Activated naive CD8-positive, alpha-beta T cell treated with anti-CD3 and anti-CD28 coated beads, Interleukin-2, amount 50 U/mL, for 24 hours (primary cell): ENCODE measurements around the gene ABCA13.

Experiments
- ATAC-seq: fragments of 150-1000 bp; cut with Tn5 transposase; one replicate; pipeline ENCODE4 v1.10.0; 2021
- DNase-seq: peaks from one replicate; pipeline ENCODE4 v3.0.0; 2021
- H3K27ac Mint-ChIP-seq: one replicate; pipeline ENCODE4 v1.8.0; 2021; ENCODE audit warnings: mild to moderate bottlenecking, mixed read lengths
- H3K27me3 Mint-ChIP-seq: one replicate; pipeline ENCODE4 v1.8.0; 2021; ENCODE audit warnings: mixed read lengths
- H3K36me3 Mint-ChIP-seq: one replicate; pipeline ENCODE4 v1.8.0; 2021; ENCODE audit warnings: low read depth, mixed read lengths
- H3K4me1 Mint-ChIP-seq: one replicate; pipeline ENCODE4 v1.8.0; 2021; ENCODE audit warnings: mixed read lengths
- H3K4me3 Mint-ChIP-seq: one replicate; pipeline ENCODE4 v1.8.0; 2021; ENCODE audit warnings: mild to moderate bottlenecking, moderate library complexity, mixed read lengths
- H3K9me3 Mint-ChIP-seq: one replicate; pipeline ENCODE4 v1.8.0; 2021; ENCODE audit warnings: mixed read lengths

The ABCA13 gene

DNA sequence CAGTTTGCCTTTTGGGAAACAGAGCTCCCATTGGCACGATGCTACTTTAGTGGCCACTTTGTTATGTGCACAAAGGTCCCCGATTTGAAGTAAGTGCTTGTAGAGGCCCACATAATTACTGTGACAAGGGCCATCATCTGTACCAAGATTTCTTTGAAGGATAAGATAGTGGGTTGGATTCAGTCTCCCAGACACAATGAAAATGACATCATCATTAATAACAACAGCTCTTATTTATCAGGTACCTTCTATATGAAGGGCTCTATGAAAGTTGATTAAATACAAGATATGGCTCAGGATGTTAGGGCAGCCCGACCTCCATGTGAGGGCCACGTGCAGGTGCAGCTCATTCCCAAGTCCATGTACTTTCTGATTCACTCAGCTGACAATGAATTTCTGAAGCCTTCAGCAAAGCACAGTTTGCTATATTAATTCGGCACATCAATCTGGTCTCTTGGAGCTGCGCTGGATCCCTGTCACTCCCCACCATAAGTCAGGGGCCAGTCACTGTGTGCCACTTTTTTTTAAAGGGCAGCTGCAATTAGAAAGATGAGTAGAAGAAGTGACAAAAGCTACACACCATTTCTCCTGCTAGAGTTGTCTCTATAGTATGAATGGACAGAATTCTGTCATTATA, 140.3 kb downstream of the ABCA13 start:
- no peaks in the 10 kb centered on the region for H3K9me3 Mint-ChIP-seq
- no peak for ATAC-seq
- H3K4me3 Mint-ChIP-seq: no peak overlapping the region
- H3K4me1 Mint-ChIP-seq: no peaks in the 10 kb centered on the region
- H3K27me3 Mint-ChIP-seq: no peaks in the 10 kb centered on the region
- H3K36me3 Mint-ChIP-seq: no peaks in the 10 kb centered on the region
- DNase-seq: no peak
- no peak overlapping the region for H3K27ac Mint-ChIP-seq

- no peak overlapping the region for H3K4me3 Mint-ChIP-seq
- H3K4me1 Mint-ChIP-seq: no peaks in the 10 kb centered on the region
- H3K27ac Mint-ChIP-seq: no peak overlapping the region
- ATAC-seq: no peak
- no peak for DNase-seq
- no peaks in the 10 kb centered on the region for H3K27me3 Mint-ChIP-seq
- no peaks in the 10 kb centered on the region for H3K9me3 Mint-ChIP-seq
- no peaks in the 10 kb centered on the region for H3K36me3 Mint-ChIP-seq
These were observed 140.9 kb downstream of the ABCA13 start for GRCh38 chr7:48312151-48312550.

GRCh38 chr7:48316768-48317167, 145.5 kb downstream of the ABCA13 start:
- H3K4me3 Mint-ChIP-seq: no peak overlapping the region
- ATAC-seq (no peak), DNase-seq (no peak)
- H3K27ac Mint-ChIP-seq: no peak overlapping the region
- no peaks in the 10 kb centered on the region for H3K27me3 Mint-ChIP-seq
- H3K4me1 Mint-ChIP-seq: no peaks in the 10 kb centered on the region
- H3K9me3 Mint-ChIP-seq: no peaks in the 10 kb centered on the region
- H3K36me3 Mint-ChIP-seq: no peaks in the 10 kb centered on the region

- no peak for ATAC-seq
- Mint-ChIP-seq H3K27ac (no peak overlapping the region), H3K4me3 (no peak overlapping the region), H3K4me1 (no peaks in the 10 kb centered on the region), H3K27me3 (no peaks in the 10 kb centered on the region), H3K9me3 (no peaks in the 10 kb centered on the region), H3K36me3 (no peaks in the 10 kb centered on the region)
- DNase-seq: no peak
These were observed 146.1 kb downstream of the ABCA13 start for GRCh38 chr7:48317360-48317759.

DNA sequence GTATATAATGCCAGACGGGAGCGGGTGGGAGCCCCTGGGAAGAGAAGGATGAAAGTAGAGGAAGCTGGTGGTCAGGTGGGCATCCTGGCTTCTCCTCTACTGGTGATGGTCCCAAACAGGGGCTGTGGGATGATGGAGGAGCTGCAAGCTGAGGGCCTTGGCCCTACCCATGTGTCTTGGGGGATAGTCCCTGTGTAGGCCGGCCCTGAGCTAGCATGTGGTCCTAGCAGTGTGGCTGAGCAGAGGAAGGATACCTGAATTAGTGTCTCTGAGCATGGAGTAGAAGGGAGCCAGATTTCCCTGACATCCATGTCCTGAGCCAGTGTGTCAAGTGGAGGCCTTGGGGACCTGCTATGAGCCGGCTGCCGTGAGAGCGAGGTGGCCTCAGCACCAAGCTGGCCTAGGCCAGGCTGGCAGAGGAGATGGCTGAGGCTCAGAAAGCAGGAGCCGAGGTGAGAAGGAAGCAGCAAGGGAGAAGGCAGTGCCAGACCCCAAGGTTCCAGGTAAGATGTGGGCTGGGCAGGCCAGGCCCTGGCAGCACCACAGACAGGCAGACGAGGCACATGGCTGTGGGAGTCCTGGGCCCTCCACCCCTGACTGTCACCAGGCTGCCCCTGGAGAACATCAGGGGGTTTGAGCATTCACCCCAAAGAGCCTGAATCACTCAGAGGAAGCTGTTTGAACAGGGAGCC, 150.2 kb downstream of the ABCA13 start:
- H3K4me3 Mint-ChIP-seq: no peak overlapping the region
- H3K4me1 Mint-ChIP-seq: no peaks in the 10 kb centered on the region
- H3K27me3 Mint-ChIP-seq: no peaks in the 10 kb centered on the region
- peaks cover 16% of the 10 kb centered on the region for H3K9me3 Mint-ChIP-seq
- no peak overlapping the region for H3K27ac Mint-ChIP-seq
- ATAC-seq: no peak
- DNase-seq: no peak
- H3K36me3 Mint-ChIP-seq: no peaks in the 10 kb centered on the region

- H3K27me3 Mint-ChIP-seq: no peaks in the 10 kb centered on the region
- ATAC-seq (no peak), DNase-seq (no peak)
- no peak overlapping the region for H3K4me3 Mint-ChIP-seq
- H3K9me3 Mint-ChIP-seq: no peaks in the 10 kb centered on the region
- H3K36me3 Mint-ChIP-seq: no peaks in the 10 kb centered on the region
- no peak overlapping the region for H3K27ac Mint-ChIP-seq
- H3K4me1 Mint-ChIP-seq: no peaks in the 10 kb centered on the region
These were observed 165.9 kb downstream of the ABCA13 start for GRCh38 chr7:48337012-48337621.

DNA sequence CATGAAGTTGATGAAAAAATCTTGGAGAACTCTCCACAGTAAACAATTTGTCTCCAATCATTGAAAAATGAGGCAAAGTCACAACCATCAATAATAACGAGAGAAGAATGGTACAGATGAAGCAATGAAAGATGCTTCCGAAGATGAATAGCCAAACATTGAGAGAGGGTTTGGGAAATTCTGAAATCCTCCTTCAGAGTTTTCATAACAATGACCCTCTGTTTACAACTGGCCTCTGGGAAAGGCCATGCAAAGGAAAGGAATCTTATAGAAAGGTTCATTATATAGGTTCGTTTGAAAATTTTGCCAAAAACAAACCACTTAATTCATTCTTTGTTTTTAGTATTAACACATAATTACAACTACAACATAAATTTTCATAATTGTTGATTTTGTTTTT, 166.5 kb downstream of the ABCA13 start:
- H3K4me3 Mint-ChIP-seq: no peak overlapping the region
- no peaks in the 10 kb centered on the region for H3K27me3 Mint-ChIP-seq
- no peaks in the 10 kb centered on the region for H3K36me3 Mint-ChIP-seq
- no peaks in the 10 kb centered on the region for H3K4me1 Mint-ChIP-seq
- H3K9me3 Mint-ChIP-seq: no peaks in the 10 kb centered on the region
- H3K27ac Mint-ChIP-seq: no peak overlapping the region
- DNase-seq (no peak), ATAC-seq (no peak)

DNA sequence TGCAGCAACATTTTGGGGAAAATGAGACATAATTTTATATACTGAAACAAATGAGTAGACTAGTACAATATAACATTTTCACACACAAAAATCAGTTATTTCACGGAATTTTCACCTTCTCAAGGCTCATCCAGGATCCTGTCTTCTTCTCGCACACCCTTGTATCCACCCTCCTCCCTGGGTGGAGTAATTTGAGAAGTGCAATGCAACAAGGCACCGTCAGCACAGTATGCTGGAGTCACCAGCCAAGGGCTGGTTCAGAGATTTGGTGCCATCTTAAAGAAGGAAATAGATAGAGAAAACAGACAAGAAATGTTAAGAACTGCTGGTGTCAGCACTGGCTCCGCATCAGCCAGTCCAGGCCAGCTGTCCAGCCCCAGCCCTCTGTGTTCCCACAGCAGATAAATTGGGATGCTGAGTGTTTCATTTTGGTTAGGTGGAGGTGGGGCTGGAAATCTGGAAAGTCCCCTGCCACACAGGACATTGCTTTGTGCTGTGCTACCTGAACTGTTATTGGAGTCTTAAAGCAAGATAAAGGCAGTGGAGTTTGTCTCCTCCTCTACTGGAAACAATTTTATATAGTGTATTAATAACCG, 176.1 kb downstream of the ABCA13 start:
- ATAC-seq (no peak), DNase-seq (no peak)
- H3K4me1 Mint-ChIP-seq: no peaks in the 10 kb centered on the region
- H3K4me3 Mint-ChIP-seq: no peak overlapping the region
- H3K27ac Mint-ChIP-seq: no peak overlapping the region
- H3K27me3 Mint-ChIP-seq: no peaks in the 10 kb centered on the region
- no peaks in the 10 kb centered on the region for H3K9me3 Mint-ChIP-seq
- H3K36me3 Mint-ChIP-seq: no peaks in the 10 kb centered on the region

DNA sequence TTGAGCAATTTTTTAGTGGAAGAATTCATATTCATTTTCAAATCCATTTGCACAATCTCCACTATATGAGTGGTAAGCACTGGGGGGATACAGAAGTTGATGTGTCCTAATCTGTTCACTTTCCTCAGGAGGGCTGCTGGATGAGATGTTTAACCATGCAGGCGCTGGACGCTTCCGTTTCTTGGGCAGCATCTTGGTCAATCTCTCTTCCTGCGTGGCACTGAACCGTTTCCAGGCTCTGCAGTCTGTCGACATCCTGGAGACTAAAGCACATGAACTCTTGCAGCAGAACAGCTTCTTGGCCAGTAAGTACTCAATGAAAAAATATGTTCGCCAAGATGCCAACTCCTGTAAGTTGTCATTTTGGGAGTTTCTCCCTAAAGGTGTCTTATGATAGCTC, 179.3 kb downstream of the ABCA13 start:
- Mint-ChIP-seq H3K4me1 (no peaks in the 10 kb centered on the region), H3K27me3 (no peaks in the 10 kb centered on the region), H3K36me3 (no peaks in the 10 kb centered on the region), H3K4me3 (no peak overlapping the region), H3K9me3 (no peaks in the 10 kb centered on the region), H3K27ac (no peak overlapping the region)
- ATAC-seq (no peak), DNase-seq (no peak)

DNA sequence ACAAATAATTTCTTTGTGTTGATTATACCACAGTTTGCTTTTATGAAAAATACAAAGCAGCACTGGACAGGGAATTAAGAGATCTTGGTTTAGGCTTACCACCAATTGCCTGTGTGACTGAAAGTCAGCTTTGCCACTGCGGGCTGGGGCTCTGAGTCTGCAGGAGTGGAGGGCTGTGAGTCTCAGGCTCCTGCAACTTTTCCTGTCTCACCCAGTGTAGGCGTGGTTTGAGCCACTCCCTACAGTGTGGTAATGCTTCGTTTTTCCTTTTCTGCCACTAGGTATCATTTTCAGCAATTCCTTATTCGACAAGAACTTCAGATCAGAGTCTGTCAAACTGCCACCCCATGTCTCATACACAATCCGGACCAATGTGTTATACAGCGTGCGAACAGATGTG, 180.6 kb downstream of the ABCA13 start:
- Mint-ChIP-seq H3K36me3 (no peaks in the 10 kb centered on the region), H3K27me3 (no peaks in the 10 kb centered on the region), H3K4me1 (no peaks in the 10 kb centered on the region), H3K9me3 (no peaks in the 10 kb centered on the region), H3K4me3 (no peak overlapping the region), H3K27ac (no peak overlapping the region)
- DNase-seq (no peak), ATAC-seq (no peak)

GRCh38 chr7:48355346-48355745, 184.1 kb downstream of the ABCA13 start:
- H3K9me3 Mint-ChIP-seq: no peaks in the 10 kb centered on the region
- no peak for DNase-seq
- H3K4me1 Mint-ChIP-seq: no peaks in the 10 kb centered on the region
- H3K36me3 Mint-ChIP-seq: no peaks in the 10 kb centered on the region
- no peak overlapping the region for H3K27ac Mint-ChIP-seq
- ATAC-seq: no peak
- no peaks in the 10 kb centered on the region for H3K27me3 Mint-ChIP-seq
- no peak overlapping the region for H3K4me3 Mint-ChIP-seq

GRCh38 chr7:48360574-48360973, 189.3 kb downstream of the ABCA13 start:
- DNase-seq (no peak), ATAC-seq (no peak)
- no peaks in the 10 kb centered on the region for H3K36me3 Mint-ChIP-seq
- H3K4me3 Mint-ChIP-seq: no peak overlapping the region
- H3K9me3 Mint-ChIP-seq: no peaks in the 10 kb centered on the region
- no peaks in the 10 kb centered on the region for H3K4me1 Mint-ChIP-seq
- H3K27ac Mint-ChIP-seq: no peak overlapping the region
- peaks cover 2% of the 10 kb centered on the region for H3K27me3 Mint-ChIP-seq

DNA sequence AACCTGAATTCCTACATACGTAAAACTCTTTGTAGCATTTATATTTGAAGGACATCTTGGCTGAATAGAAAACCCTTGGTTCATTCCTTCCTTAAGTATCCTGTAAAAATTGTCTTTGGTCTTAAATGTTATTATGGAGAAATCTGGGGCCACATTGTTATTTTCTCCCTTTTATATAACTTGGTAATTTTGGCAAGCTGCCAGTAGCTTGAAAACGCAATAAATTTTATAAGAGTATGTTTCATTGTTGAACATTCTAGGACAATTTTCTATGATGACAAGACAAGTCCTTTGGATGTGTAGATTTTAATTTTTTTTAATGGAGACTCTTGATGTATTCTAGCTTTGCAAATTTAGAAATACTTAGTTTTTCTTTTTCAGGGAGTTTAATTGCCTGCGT, 191.9 kb downstream of the ABCA13 start:
- H3K9me3 Mint-ChIP-seq: no peaks in the 10 kb centered on the region
- H3K27me3 Mint-ChIP-seq: peaks cover 4% of the 10 kb centered on the region
- H3K36me3 Mint-ChIP-seq: no peaks in the 10 kb centered on the region
- H3K4me3 Mint-ChIP-seq: no peak overlapping the region
- H3K27ac Mint-ChIP-seq: no peak overlapping the region
- ATAC-seq: no peak
- no peaks in the 10 kb centered on the region for H3K4me1 Mint-ChIP-seq
- no peak for DNase-seq

- ATAC-seq: no peak
- DNase-seq: no peak
- H3K27ac Mint-ChIP-seq: no peak overlapping the region
- no peaks in the 10 kb centered on the region for H3K4me1 Mint-ChIP-seq
- H3K4me3 Mint-ChIP-seq: no peak overlapping the region
- H3K9me3 Mint-ChIP-seq: no peaks in the 10 kb centered on the region
- H3K36me3 Mint-ChIP-seq: no peaks in the 10 kb centered on the region
- H3K27me3 Mint-ChIP-seq: peaks cover 4% of the 10 kb centered on the region
These were observed 193.8 kb downstream of the ABCA13 start for GRCh38 chr7:48365010-48365409.

DNA sequence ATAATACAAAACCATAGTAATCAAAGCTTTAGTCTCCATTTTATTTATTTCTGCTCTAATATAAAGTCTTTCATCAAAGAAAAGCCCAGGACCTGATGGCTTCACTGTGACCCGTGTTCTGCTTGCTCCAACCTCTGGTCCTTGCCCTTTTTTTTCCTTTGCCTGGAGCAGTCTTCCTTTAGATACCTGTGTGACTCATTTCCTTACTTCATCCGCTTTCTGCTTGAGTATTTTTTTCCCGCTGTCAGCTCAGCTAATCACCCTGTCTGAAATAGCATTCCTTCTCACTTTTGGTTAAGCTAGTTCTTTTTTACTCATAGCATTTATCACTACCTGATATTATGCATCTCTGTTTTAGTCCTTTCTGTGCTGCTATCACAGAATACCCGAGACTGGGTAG, 194.8 kb downstream of the ABCA13 start:
- H3K9me3 Mint-ChIP-seq: no peaks in the 10 kb centered on the region
- ATAC-seq (no peak), DNase-seq (no peak)
- no peak overlapping the region for H3K4me3 Mint-ChIP-seq
- no peak overlapping the region for H3K27ac Mint-ChIP-seq
- H3K27me3 Mint-ChIP-seq: peaks cover 4% of the 10 kb centered on the region
- H3K36me3 Mint-ChIP-seq: no peaks in the 10 kb centered on the region
- no peaks in the 10 kb centered on the region for H3K4me1 Mint-ChIP-seq
